Activated CD8-positive, alpha-beta T cell treated with anti-CD3 and anti-CD28 coated beads for 36 hours (primary cell): ENCODE results near the gene WDR5. TPM values are rescaled to one million over a fixed set of nuclear protein-coding genes. Genes with fewer than 3 reads are reported as not detected.

ENCODE experiments used
- ATAC-seq: fragments of 200-7000 bp; cut with Tn5 transposase; one replicate; pipeline ENCODE4 v1.10.0; 2021; ENCODE audit warnings: mild to moderate bottlenecking, moderate library complexity
- CTCF ChIA-PET: fragments of 350-600 bp; sonication (Branson Sonifier 250); formaldehyde crosslinking; loops from one replicate; lab custom pipeline; 2021; ENCODE audit warnings: antibody characterized with exemption; lab: Charles Lee
- POLR2A ChIA-PET: fragments of 350-600 bp; sonication (Branson Sonifier 250); formaldehyde crosslinking; loops from one replicate; lab custom pipeline; 2021; ENCODE audit warnings: antibody characterized with exemption; lab: Charles Lee
- DNase-seq: peaks from one replicate; pipeline ENCODE4 v3.0.0-alpha.2; 2020
- H3K27ac Mint-ChIP-seq: one replicate; pipeline ENCODE4 v1.8.0; 2021; ENCODE audit warnings: mild to moderate bottlenecking, mixed read lengths
- H3K27me3 Mint-ChIP-seq: one replicate; pipeline ENCODE4 v1.8.0; 2021; ENCODE audit warnings: mixed read lengths
- H3K36me3 Mint-ChIP-seq: one replicate; pipeline ENCODE4 v1.8.0; 2021; ENCODE audit warnings: low read depth, mixed read lengths
- H3K4me1 Mint-ChIP-seq: one replicate; pipeline ENCODE4 v1.8.0; 2021; ENCODE audit warnings: low read depth, mixed read lengths
- H3K4me3 Mint-ChIP-seq: one replicate; pipeline ENCODE4 v1.8.0; 2021; ENCODE audit warnings: mild to moderate bottlenecking, moderate library complexity, mixed read lengths
- H3K9me3 Mint-ChIP-seq: one replicate; pipeline ENCODE4 v1.8.0; 2021; ENCODE audit warnings: mixed read lengths
- intact Hi-C: fragments of 100-400 bp; cut with micrococcal nuclease; formaldehyde crosslinking; loops from one replicate; pipeline ENCODE4 v1.10.0; 2022
- total RNA-seq, 2 experiments: library from RNA; stranded (reverse); gene quantifications; one replicate each; pipeline ENCODE4 v1.2.3, GENCODE V29; 2021
- TF ChIP-seq, protein P1 (sequence below): fragments of 200-600 bp; IDR thresholded peaks from one replicate; pipeline ENCODE4 v1.8.0; 2022; ENCODE audit warnings: antibody characterized with exemption, mild to moderate bottlenecking

WDR5 gene
- total RNA-seq, 2 experiments from 2014 or later = 50.9 to 53.3 TPM

DNA sequence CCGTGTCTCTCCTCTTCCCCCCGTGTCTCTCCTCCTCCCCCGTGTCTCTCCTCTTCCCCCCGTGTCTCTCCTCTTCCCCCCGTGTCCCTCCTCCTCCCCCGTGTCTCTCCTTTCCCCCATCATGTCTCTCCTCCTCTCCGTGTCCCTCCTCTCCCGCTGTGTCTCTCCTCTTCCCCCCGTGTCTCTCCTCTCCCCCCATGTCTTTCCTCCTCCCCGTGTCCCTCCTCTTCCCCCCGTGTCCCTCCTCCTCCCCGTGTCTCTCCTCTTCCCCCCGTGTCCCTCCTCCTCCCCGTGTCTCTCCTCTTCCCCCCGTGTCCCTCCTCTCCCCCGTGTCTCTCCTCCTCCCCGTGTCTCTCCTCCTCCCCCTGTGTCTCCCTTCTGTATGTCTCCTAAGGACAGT is 41.3 kb downstream of the WDR5 start:
- ATAC-seq (no peak), DNase-seq (no peak)
- TF ChIP-seq, protein P1, sequence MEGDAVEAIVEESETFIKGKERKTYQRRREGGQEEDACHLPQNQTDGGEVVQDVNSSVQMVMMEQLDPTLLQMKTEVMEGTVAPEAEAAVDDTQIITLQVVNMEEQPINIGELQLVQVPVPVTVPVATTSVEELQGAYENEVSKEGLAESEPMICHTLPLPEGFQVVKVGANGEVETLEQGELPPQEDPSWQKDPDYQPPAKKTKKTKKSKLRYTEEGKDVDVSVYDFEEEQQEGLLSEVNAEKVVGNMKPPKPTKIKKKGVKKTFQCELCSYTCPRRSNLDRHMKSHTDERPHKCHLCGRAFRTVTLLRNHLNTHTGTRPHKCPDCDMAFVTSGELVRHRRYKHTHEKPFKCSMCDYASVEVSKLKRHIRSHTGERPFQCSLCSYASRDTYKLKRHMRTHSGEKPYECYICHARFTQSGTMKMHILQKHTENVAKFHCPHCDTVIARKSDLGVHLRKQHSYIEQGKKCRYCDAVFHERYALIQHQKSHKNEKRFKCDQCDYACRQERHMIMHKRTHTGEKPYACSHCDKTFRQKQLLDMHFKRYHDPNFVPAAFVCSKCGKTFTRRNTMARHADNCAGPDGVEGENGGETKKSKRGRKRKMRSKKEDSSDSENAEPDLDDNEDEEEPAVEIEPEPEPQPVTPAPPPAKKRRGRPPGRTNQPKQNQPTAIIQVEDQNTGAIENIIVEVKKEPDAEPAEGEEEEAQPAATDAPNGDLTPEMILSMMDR = no peak
- no peak overlapping the region for H3K27ac Mint-ChIP-seq
- H3K4me3 Mint-ChIP-seq = no peak overlapping the region
- H3K9me3 Mint-ChIP-seq = no peaks in the 10 kb centered on the region
- CTCF ChIA-PET = no interaction called here
- intact Hi-C loops = no loop called here
- H3K27me3 Mint-ChIP-seq = no peaks in the 10 kb centered on the region
- H3K4me1 Mint-ChIP-seq = peaks cover 13% of the 10 kb centered on the region
- H3K36me3 Mint-ChIP-seq = no peaks in the 10 kb centered on the region
- POLR2A ChIA-PET = no interaction called here

DNA sequence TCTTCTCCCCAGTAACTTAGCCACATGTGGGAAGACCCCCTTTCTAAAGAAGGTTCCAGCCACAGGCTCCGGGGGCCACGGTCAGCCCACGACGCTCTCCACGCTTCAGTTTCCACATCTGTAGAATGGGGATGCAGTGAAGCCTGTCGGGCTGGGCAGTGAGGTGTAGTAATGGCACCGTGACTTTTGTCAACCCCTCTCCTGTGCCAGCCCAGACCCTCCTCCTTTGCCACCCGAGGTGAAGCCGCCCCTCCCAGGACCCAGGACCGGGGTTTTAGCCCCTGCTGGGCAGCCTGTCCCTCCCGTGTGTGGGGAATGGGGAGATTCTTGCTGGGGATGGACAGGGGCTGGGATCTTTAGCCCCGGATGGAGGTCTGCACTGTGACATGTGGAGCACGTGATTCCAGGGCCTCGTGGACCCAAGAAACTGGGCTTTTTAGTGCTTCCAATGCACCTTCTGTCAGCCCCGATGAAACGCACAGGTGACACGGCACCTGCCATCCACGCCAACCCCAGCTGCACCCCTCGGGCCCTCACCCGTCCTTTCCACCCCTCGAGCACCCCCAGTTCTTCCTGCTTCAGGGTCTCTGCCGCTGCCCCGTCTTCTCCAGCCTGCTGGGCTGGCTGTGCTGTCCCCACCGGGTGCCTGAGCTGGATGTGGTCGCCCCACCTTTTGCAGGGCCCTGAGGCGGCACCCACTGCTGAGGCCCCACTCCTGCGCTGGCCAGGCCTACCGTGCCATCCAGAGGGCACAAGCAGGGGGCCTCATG is 41.9 kb downstream of the WDR5 start:
- DNase-seq (no peak), ATAC-seq (no peak)
- TF ChIP-seq, protein P1 = no peak
- H3K9me3 Mint-ChIP-seq = peaks cover 5% of the 10 kb centered on the region
- intact Hi-C loops = no loop called here
- no peak overlapping the region for H3K4me3 Mint-ChIP-seq
- H3K4me1 Mint-ChIP-seq = peaks cover 19% of the 10 kb centered on the region
- ChIA-PET POLR2A (no interaction called here), CTCF (no interaction called here)
- H3K27me3 Mint-ChIP-seq = no peaks in the 10 kb centered on the region
- no peak overlapping the region for H3K27ac Mint-ChIP-seq
- H3K36me3 Mint-ChIP-seq = no peaks in the 10 kb centered on the region

DNA sequence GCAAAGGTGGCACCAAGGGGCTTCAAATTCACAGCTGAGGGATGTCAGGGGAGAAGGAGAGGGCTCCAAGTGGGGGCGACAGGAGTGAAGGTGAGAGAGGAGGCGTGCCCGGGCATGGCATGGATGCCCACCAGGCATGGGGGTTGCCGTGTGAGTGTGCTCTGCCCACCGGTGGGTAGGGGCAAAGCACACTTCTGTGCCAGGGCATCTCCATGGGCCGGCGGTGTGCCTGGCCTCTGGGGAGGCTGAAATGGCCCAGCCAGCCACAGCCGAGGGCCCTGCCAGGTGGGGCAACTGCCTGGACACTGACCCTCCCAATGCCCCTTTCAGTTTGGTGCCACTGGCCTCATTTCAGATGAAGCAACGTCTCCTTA is 42.5 kb downstream of the WDR5 start:
- no peak for ATAC-seq
- Mint-ChIP-seq H3K27me3 (no peaks in the 10 kb centered on the region), H3K27ac (no peak overlapping the region), H3K4me3 (no peak overlapping the region), H3K9me3 (peaks cover 6% of the 10 kb centered on the region), H3K4me1 (peaks cover 20% of the 10 kb centered on the region), H3K36me3 (no peaks in the 10 kb centered on the region)
- intact Hi-C loops = no loop called here
- DNase-seq = no peak
- CTCF ChIA-PET = interaction anchor here (3.3 kb wide), 1 partner anchor 8 kb away, joined by 13 read pairs; no protein-coding TSS in a partner anchor
- TF ChIP-seq, protein P1 = no peak
- POLR2A ChIA-PET = no interaction called here

DNA sequence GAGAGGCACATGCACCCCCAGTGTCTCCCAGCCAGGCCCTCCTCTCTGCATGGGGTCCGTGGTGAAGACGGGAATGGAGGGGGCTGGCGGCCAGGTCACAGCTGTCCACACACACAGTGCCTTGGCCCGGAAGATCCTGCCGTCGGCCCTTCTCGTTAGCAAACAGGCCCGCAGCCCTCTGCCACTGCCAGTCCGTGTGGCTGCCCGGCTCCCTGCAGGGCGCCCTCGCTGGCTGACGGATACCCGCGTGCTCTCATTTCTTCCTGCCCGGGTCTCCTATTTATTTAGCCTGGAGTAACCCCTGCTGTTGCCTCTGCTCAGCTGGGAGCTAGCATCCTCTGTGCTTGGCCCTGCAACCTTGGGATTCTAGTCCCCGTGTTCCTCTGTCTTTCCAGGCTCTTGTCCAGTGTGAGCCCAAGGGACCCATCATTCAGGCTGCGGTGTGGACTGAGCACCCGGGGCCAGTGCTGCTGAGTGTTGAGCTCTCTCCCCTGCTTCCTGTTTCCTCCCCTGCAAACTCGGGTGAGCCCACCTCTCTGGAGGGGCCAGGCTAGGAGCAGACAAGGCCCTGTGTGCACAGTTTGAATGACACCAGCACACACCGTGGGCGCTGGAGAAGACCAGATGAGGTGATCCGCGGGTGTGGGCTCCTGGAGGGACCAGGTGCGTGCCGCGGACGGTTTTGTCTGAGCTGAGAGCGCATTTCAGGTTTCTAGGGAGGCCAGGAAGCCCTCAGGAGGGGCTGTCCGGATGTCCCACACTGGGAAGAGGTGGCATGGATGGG is 43.1 kb downstream of the WDR5 start:
- no peak overlapping the region for H3K27ac Mint-ChIP-seq

More for the DNA sequence above, 43.1 kb downstream of the WDR5 start:
- Mint-ChIP-seq H3K4me3 (no peak overlapping the region), H3K27me3 (no peaks in the 10 kb centered on the region), H3K9me3 (peaks cover 6% of the 10 kb centered on the region), H3K4me1 (peaks cover 20% of the 10 kb centered on the region), H3K36me3 (no peaks in the 10 kb centered on the region)
- DNase-seq (peak; percentile 2), ATAC-seq (no peak)
- intact Hi-C loops = no loop called here
- ChIA-PET POLR2A (interaction anchor here (1.2 kb wide), 1 partner anchor 14 kb away, joined by 3 read pairs; the partner anchor contains the start of gene RNU6ATAC), CTCF (interaction anchor here (1.5 to 3.3 kb wide), 2 partner anchors 8 to 10 kb away, joined by 4 to 13 read pairs; no protein-coding TSS in a partner anchor)
- TF ChIP-seq, protein P1 = no peak
